Neuronal stem cell (in vitro differentiated cells): ENCODE measurements around the gene MALRD1.
A peak's percentile ranks its signal among the peaks of the same experiment; 100 is the strongest.

ENCODE experiments used
- DNase-seq: peaks from one replicate; pipeline ENCODE4 v3.0.0-alpha.2; 2013; ENCODE audit warnings: low spot score
- H2AFZ ChIP-seq: one replicate; pipeline ENCODE4 v1.6.1; 2013; ENCODE audit warnings: mild to moderate bottlenecking, low read length, inconsistent platforms
- H2AK5ac ChIP-seq: 2 replicates; pipeline ENCODE4 v1.6.1; 2013; ENCODE audit warnings: low read depth, mild to moderate bottlenecking, inconsistent platforms, low read length, moderate library complexity, mixed read lengths
- H2BK120ac ChIP-seq: 2 replicates; pipeline ENCODE4 v1.6.1; 2013; ENCODE audit warnings: low read depth, mild to moderate bottlenecking, inconsistent platforms, low read length, moderate library complexity, mixed read lengths
- H2BK12ac ChIP-seq: one replicate; pipeline ENCODE4 v1.6.1; 2013; ENCODE audit warnings: low read length, inconsistent platforms
- H2BK15ac ChIP-seq: 2 replicates; pipeline ENCODE4 v1.6.1; 2013; ENCODE audit warnings: mild to moderate bottlenecking, low read length, inconsistent platforms, mixed read lengths
- H2BK5ac ChIP-seq: one replicate; pipeline ENCODE4 v1.6.1; 2013; ENCODE audit warnings: inconsistent platforms, mild to moderate bottlenecking, low read length, moderate library complexity
- H3K14ac ChIP-seq: one replicate; pipeline ENCODE4 v1.6.1; 2013; ENCODE audit warnings: low read length, inconsistent platforms
- H3K18ac ChIP-seq: 2 replicates; pipeline ENCODE4 v1.6.1; 2013; ENCODE audit warnings: low read length, inconsistent platforms
- H3K23ac ChIP-seq: 2 replicates; pipeline ENCODE4 v1.6.1; 2013; ENCODE audit warnings: low read depth, mild to moderate bottlenecking, mixed read lengths, low read length, inconsistent platforms; ENCODE audit not compliant: poor library complexity
- H3K27ac ChIP-seq: replicated peaks from 3 replicates; pipeline ENCODE4 v1.5.1; 2013; ENCODE audit warnings: low read length, inconsistent platforms
- H3K27me3 ChIP-seq, 3 experiments: 2 replicates each; pipeline ENCODE4 v1.6.1; 2013; ENCODE audit warnings: low read length in 3 of 3, mild to moderate bottlenecking in 2 of 3, inconsistent platforms in 1 of 3, low read depth in 1 of 3, mixed read lengths in 1 of 3, moderate library complexity in 1 of 3; ENCODE audit not compliant: control insufficient read depth in 3 of 3, insufficient read depth in 3 of 3
- H3K36me3 ChIP-seq, 2 donors: replicated peaks in 1 of 2; 2 replicates each; pipeline ENCODE4 v1.6.1; 2013; ENCODE audit warnings: low read length in 2 of 2; ENCODE audit not compliant: control insufficient read depth in 2 of 2, insufficient read depth in 2 of 2
- H3K4ac ChIP-seq: 2 replicates; pipeline ENCODE4 v1.6.1; 2013; ENCODE audit warnings: inconsistent platforms, mild to moderate bottlenecking, low read length, moderate library complexity
- H3K4me1 ChIP-seq, 2 donors: 1 replicate in 1 of 2; 2 replicates in 1 of 2; pipeline ENCODE4 v1.6.1; 2013; ENCODE audit warnings: low read length in 2 of 2, low read depth in 1 of 2; ENCODE audit not compliant: control insufficient read depth in 2 of 2, insufficient read depth in 1 of 2
- H3K4me2 ChIP-seq: one replicate; pipeline ENCODE4 v1.6.1; 2013; ENCODE audit warnings: mild to moderate bottlenecking, low read length, inconsistent platforms; ENCODE audit not compliant: insufficient read depth, poor library complexity, severe bottlenecking
- H3K4me3 ChIP-seq, 2 donors: 2 replicates each; pipeline ENCODE4 v1.5.1; 2013; ENCODE audit warnings: low read length in 2 of 2, mild to moderate bottlenecking in 2 of 2, inconsistent platforms in 1 of 2, moderate library complexity in 1 of 2
- H3K79me1 ChIP-seq: one replicate; pipeline ENCODE4 v1.6.1; 2013; ENCODE audit warnings: low read depth, mild to moderate bottlenecking, inconsistent platforms, low read length, moderate library complexity
- H3K9ac ChIP-seq: one replicate; pipeline ENCODE4 v1.6.1; 2013; ENCODE audit warnings: mild to moderate bottlenecking, low read depth, low read length, inconsistent platforms; ENCODE audit not compliant: poor library complexity
- H3K9me3 ChIP-seq, 2 donors: replicated peaks in 1 of 2; 2 replicates each; pipeline versions ENCODE3 to v1.6.1; 2013; ENCODE audit warnings: low read length in 2 of 2, mild to moderate bottlenecking in 2 of 2, inconsistent platforms in 1 of 2, low read depth in 1 of 2, mixed read lengths in 1 of 2, moderate library complexity in 1 of 2; ENCODE audit not compliant: control insufficient read depth in 2 of 2, insufficient read depth in 1 of 2
- H4K8ac ChIP-seq: one replicate; pipeline ENCODE4 v1.6.1; 2013; ENCODE audit warnings: low read depth, mild to moderate bottlenecking, inconsistent platforms, low read length, moderate library complexity
- H4K91ac ChIP-seq: one replicate; pipeline ENCODE4 v1.6.1; 2013; ENCODE audit warnings: low read length, low read depth, mild to moderate bottlenecking, inconsistent platforms; ENCODE audit not compliant: poor library complexity
- WGBS, 2 donors: extraction: QIAGEN DNeasy Blood & Tissue Kit; methylation state at CpG; one replicate each; pipeline ENCODE4 v1.1.7; 2013; ENCODE audit warnings: missing lambda C conversion rate in 2 of 2, mixed read lengths in 1 of 2; ENCODE audit not compliant: insufficient read length in 2 of 2, insufficient replicate concordance in 1 of 2; ENCODE audit errors: extremely low coverage in 2 of 2; 5-methylcytosine and 5-hydroxymethylcytosine counted together

Gene MALRD1

GRCh38 chr10:19654576-19654975, 606.0 kb downstream of the MALRD1 start:
- no peaks in the 10 kb centered on the region for H3K36me3 ChIP-seq
- H2AK5ac ChIP-seq: no peak overlapping the region
- no peak overlapping the region for H2BK15ac ChIP-seq
- H4K91ac ChIP-seq: no peak overlapping the region
- no peaks in the 10 kb centered on the region for H3K9me3 ChIP-seq
- no peak overlapping the region for H4K8ac ChIP-seq
- no peaks in the 10 kb centered on the region for H3K79me1 ChIP-seq
- no peak overlapping the region for H3K4me3 ChIP-seq
- WGBS, 2 donors: no CpG with 5 or more reads among the region's 3 CpGs
- H3K27ac ChIP-seq: no peak overlapping the region
- H2BK12ac ChIP-seq: no peak overlapping the region
- peak overlapping the region; percentile 51 for H2AFZ ChIP-seq
- no peak overlapping the region for H3K4me2 ChIP-seq
- H3K18ac ChIP-seq: no peak overlapping the region
- no peaks in the 10 kb centered on the region for H3K4me1 ChIP-seq
- no peak for DNase-seq
- no peaks in the 10 kb centered on the region for H3K27me3 ChIP-seq
- H3K4ac ChIP-seq: no peak overlapping the region
- H2BK5ac ChIP-seq: no peak overlapping the region
- no peak overlapping the region for H3K14ac ChIP-seq
- H3K9ac ChIP-seq: no peak overlapping the region
- H2BK120ac ChIP-seq: no peak overlapping the region
- no peak overlapping the region for H3K23ac ChIP-seq

- no CpG with 5 or more reads among the region's 3 CpGs for WGBS, 2 donors
Observed at GRCh38 chr10:19656420-19657042, 607.9 kb downstream of the MALRD1 start.

GRCh38 chr10:19658131-19658530, 609.5 kb downstream of the MALRD1 start:
- no peaks in the 10 kb centered on the region for H3K4me1 ChIP-seq
- no peaks in the 10 kb centered on the region for H3K36me3 ChIP-seq
- no peak overlapping the region for H3K18ac ChIP-seq
- H3K23ac ChIP-seq: no peak overlapping the region
- no peak overlapping the region for H3K14ac ChIP-seq
- H3K9me3 ChIP-seq: no peaks in the 10 kb centered on the region
- no peak overlapping the region for H3K4ac ChIP-seq
- no peak for DNase-seq
- no peak overlapping the region for H4K8ac ChIP-seq
- H3K4me3 ChIP-seq: no peak overlapping the region
- H3K79me1 ChIP-seq: no peaks in the 10 kb centered on the region
- H2AFZ ChIP-seq: no peak overlapping the region
- H2BK12ac ChIP-seq: no peak overlapping the region
- no peak overlapping the region for H2AK5ac ChIP-seq
- H2BK5ac ChIP-seq: no peak overlapping the region
- no peak overlapping the region for H4K91ac ChIP-seq
- no peaks in the 10 kb centered on the region for H3K27me3 ChIP-seq
- no peak overlapping the region for H3K9ac ChIP-seq
- no peak overlapping the region for H3K27ac ChIP-seq
- WGBS, 2 donors: no CpG with 5 or more reads among the region's 3 CpGs
- no peak overlapping the region for H2BK15ac ChIP-seq
- no peak overlapping the region for H2BK120ac ChIP-seq
- no peak overlapping the region for H3K4me2 ChIP-seq

More at GRCh38 chr10:19656420-19657042, 607.9 kb downstream of the MALRD1 start:
- Histone ChIP-seq H3K9ac (no peak overlapping the region), H3K23ac (no peak overlapping the region), H3K27ac (no peak overlapping the region), H4K91ac (no peak overlapping the region), H2BK12ac (no peak overlapping the region), H3K27me3 (no peaks in the 10 kb centered on the region), H2BK120ac (no peak overlapping the region), H2BK5ac (no peak overlapping the region), H3K4me1 (no peaks in the 10 kb centered on the region), H3K14ac (no peak overlapping the region), H2BK15ac (no peak overlapping the region), H4K8ac (no peak overlapping the region), H3K4ac (no peak overlapping the region), H3K9me3 (no peaks in the 10 kb centered on the region), H3K4me3 (no peak overlapping the region), H2AFZ (no peak overlapping the region), H3K36me3 (no peaks in the 10 kb centered on the region), H3K79me1 (no peaks in the 10 kb centered on the region), H3K4me2 (no peak overlapping the region), H3K18ac (no peak overlapping the region), H2AK5ac (no peak overlapping the region)
- no peak for DNase-seq

GRCh38 chr10:19658622-19659233, 610.1 kb downstream of the MALRD1 start:
- WGBS, 2 donors: no CpG with 5 or more reads among the region's 5 CpGs
- H2BK120ac ChIP-seq: no peak overlapping the region

More at GRCh38 chr10:19658622-19659233, 610.1 kb downstream of the MALRD1 start:
- Histone ChIP-seq H3K23ac (no peak overlapping the region), H2BK15ac (no peak overlapping the region), H3K9ac (no peak overlapping the region), H3K4me1 (no peaks in the 10 kb centered on the region), H4K91ac (no peak overlapping the region), H3K27me3 (no peaks in the 10 kb centered on the region), H3K79me1 (no peaks in the 10 kb centered on the region), H3K9me3 (no peaks in the 10 kb centered on the region), H2AFZ (no peak overlapping the region), H3K14ac (no peak overlapping the region), H3K4ac (no peak overlapping the region), H3K18ac (no peak overlapping the region), H3K4me2 (no peak overlapping the region), H4K8ac (no peak overlapping the region), H2BK5ac (no peak overlapping the region), H3K4me3 (no peak overlapping the region), H2AK5ac (no peak overlapping the region), H3K36me3 (no peaks in the 10 kb centered on the region), H3K27ac (no peak overlapping the region), H2BK12ac (no peak overlapping the region)
- DNase-seq: no peak
